Loucy (cell line): ENCODE measurements around the gene ERAP2.

Source experiments
- CTCF ChIP-seq: fragments of 200-600 bp; sonication (generic); conservative IDR thresholded peaks from 2 replicates; pipeline ENCODE4 v1.5.1; 2014; ENCODE audit warnings: mild to moderate bottlenecking, antibody characterized with exemption, low read length
- EZH2phosphoT487 ChIP-seq: fragments of 200-600 bp; IDR thresholded peaks from 2 replicates; pipeline ENCODE4 v1.6.1; 2018; ENCODE audit warnings: antibody characterized with exemption, mild to moderate bottlenecking, moderate library complexity, borderline replicate concordance

GRCh38 chr5:96839071-96839592 is 37.2 kb upstream of the ERAP2 start:
- TF ChIP-seq CTCF, result no peak
- no peak for TF ChIP-seq EZH2phosphoT487
